NCI-H1105 treated with DMSO at 0.1 percent for 48 hours (cell line): ENCODE measurements around the gene MAPK6.

ENCODE experiments used
- DNase-seq: peaks from one replicate; lab custom pipeline; 2025; lab: John Stamatoyannopoulos, UW

MAPK6 gene

DNA sequence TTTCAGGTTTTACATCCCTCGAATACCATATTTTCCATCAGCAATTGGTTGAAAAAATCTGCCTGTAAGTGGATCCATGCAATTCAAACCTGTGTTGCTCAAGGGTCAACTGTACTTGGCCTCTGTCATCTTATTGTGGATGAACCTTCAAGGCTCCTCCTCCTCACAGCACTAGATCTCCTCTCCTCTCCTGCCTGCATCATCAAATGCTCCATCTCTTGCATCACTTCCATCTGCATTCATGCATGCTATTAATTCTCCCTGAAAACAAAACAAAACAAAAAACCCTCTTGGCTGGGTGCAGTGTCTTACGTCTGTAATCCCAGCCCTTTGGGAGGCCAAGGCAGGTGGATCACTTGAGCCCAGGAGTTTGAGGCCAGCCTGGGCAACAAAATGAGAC, 83.4 kb downstream of the MAPK6 start:
- DNase-seq, result no peak

GRCh38 chr15:52103217-52104207, 84.5 kb downstream of the MAPK6 start:
- DNase-seq, result no peak

DNA sequence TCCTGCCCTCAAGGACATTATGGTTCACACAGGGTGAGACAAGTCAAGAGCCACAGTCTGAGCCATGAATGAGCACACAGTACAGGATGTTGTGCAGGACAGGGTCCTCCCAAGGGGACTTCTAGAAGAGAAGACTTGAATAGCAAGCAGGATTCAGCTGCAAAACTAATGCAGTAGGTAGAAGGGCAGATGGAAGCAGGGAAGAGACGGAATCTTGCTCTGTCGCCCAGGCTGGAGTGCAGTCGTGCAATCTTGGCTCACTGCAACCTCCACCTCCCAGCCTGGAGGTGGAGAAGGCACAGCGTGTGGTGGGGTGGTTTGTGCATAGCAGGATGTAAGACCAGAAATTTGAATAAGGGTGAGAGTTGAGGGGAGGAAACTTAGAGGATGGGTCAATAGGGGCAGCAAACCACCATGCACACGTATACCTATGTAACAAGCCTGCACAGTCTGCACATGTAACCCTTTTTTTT, 85.5 kb downstream of the MAPK6 start:
- DNase-seq, result no peak

- no peak for DNase-seq
Observed at GRCh38 chr15:52105846-52106245, 86.8 kb downstream of the MAPK6 start.

- no peak for DNase-seq
Observed at GRCh38 chr15:52106641-52107040, 87.6 kb downstream of the MAPK6 start.

DNA sequence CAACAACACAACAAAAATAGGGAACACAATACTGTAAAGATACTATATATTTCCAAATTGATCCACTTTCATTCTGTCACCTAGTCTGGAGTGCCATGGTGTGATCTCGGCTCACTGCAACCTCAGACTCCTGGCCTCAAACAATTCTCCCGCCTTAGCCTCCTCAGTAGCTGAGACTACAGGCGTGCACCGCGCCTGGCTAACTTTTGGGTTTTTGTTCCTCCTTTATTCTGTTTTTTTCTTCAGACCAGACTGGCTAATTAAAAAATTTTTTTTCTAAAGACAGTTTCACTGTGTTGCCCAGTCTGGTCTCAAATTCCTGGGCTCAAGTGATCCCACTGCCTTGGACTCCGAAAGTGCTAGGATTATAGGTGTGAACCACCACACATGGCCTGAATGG, 88.2 kb downstream of the MAPK6 start:
- DNase-seq, result no peak

DNA sequence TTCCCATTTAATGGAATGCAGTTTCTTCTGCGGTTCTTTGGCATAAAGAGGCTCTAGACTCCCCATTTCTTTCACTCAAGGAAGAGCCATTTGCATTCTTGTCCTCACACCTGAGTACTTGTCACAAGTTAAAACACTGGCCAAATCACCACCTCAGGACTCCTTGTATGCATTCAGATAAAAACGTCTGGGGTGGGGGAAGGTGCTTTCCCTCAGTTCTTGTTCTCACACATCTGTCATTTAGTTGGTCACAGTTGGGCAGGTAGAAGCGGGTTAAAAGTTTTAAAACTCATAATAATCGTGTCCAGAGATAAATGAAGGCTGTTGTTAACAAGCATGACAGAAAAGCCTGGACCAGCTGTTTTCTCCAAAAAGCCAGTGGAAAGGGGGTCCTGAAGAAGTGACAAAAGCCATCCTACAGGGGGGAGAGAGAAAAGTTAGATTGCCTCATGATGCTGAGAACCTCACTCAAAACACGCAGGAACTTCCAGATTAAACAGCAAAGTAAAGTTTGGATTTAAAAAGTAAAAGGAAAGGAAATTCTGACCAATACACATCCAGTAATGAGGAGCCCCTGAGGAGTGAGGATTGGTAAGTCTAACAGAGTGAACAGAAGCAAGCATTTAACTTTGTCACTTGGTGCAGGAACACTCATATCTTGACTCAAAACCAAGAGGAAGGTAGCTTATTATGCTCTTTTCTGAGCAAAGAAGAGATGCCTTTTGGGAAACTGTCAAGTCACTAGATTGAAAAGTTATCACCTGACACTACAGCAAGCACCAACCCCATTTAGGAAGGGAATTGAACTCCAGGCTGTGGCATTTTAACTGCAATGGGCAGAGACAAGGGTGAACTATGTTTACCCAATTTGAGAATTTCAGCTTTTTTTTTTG, 90.8 kb downstream of the MAPK6 start:
- DNase-seq, result no peak

DNA sequence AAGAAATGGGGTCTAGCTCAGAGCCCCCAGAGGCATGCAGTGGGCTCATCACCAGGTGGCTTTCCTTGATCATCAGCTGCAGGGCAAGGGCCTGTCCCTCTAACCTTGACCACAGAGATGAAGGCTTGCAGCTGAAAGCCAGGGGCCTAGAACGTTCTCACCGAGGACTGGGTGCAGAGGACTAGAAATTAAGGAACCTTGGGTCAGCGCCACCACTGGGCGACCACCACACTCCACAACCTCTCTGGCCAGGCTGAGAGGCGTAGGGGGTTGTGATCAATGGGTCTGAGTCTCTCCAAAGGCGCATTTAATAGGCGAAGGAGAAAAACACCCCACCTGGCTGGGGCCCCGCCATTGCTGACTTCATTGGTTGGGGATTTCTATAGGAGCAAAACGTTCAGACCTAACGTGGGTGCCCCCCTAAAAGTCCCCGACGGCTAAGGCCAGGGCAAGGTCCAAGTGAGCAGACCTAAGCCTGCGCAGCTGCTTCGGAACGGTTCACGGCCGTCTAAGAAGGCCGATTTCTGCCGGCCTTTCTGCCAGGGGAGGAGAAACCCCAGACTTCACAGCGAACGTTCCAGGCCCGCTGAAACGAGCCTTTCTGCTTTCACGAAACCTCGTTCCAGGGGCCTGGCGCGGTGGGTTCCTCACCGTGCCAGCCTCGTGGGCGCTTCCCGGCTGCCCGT, 92.6 kb downstream of the MAPK6 start:
- no peak for DNase-seq

DNA sequence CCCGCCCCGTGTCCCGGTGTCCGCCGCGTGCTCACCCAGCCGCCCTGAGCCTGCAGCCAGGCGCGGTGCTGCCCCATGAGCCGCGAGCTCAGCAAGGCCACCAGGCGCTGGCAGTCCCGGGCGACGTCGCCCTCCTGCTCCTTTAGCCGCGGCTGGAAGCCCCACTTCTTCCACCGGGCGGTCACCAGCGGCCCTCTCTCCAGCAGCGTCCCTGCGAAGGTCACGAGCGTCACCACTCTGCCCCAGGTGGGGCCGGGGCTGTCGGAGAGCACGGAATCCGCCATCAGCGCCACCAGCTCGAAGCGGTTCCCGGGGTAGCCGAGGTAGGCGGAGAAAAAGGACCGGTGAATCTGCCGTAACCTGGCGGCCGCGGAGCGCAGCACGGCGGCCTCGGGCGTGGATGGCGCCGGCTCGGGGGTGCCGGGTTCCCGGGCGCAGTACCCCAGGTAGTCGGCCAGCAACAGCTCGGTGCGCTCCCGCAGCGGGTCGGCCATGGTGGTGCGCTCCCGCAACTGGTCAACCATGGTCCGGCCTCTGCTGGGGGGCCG, 93.3 kb downstream of the MAPK6 start:
- DNase-seq, result no peak

GRCh38 chr15:52113235-52113634, 94.2 kb downstream of the MAPK6 start:
- DNase-seq, result no peak

- no peak for DNase-seq
Observed at GRCh38 chr15:52113708-52114107, 94.7 kb downstream of the MAPK6 start.

DNA sequence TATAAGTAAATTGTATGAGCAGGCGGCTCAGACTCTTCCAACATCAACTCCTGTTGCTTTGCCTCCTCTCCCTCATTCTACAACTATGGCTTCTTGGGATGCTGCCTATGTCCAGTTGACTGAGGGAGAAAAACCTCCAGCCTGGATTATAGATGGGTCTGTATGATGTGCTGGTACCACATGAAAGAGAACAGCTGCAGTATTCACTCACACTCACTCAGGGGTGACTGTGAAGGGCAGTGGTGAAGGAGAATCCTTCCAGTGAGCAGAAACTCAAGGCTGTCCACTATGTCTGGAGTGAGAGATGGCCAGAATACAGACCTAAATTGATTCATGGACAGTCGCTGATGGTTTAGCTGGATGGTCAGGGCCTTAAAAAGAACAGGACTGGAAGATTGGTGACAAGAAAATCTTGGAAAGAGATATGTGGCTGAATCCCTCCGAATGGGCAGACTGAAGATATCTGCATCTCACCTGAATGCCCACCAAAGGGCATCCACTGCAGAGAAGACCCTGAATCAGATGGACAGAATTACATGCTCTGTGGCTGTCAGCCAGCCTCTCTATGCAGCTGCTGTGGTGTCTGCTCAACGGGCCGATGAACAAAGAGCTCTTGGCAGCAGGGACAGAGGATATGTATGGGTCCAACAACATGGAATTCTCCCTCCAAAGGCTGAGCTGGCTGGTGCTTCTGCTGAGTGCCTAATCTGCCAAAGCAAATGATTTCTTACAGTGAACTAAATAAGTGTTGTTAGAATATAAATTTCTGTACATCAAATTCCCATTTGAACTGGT, 95.4 kb downstream of the MAPK6 start:
- DNase-seq, result peak; percentile 5

- no peak for DNase-seq
Observed at GRCh38 chr15:52115598-52116427, 96.8 kb downstream of the MAPK6 start.
